IMR-90 (cell line): ENCODE results near the gene GLMP. TPM values are rescaled to one million over a fixed set of nuclear protein-coding genes. Genes with fewer than 3 reads are reported as not detected.

Experiments
- ATAC-seq: fragments of 200-7000 bp; cut with Tn5 transposase; 2 replicates; pipeline ENCODE4 v1.9.1; 2020; ENCODE audit warnings: low read depth, mild to moderate bottlenecking, moderate library complexity
- BruUV-seq: library from RNA; stranded (reverse); fragments of 400-500 nt; replicated peaks from 2 replicates; lab custom pipeline; 2021; lab: Mats Ljungman, UMichigan
- CTCF ChIA-PET: fragments of 300-600 bp; formaldehyde crosslinking; extraction: SDS; loops from one replicate; lab custom pipeline; 2021; ENCODE audit warnings: antibody characterized with exemption; lab: Yijun Ruan, JAX
- POLR2A ChIA-PET: fragments of 300-600 bp; sonication (Branson Sonifier 250); formaldehyde crosslinking; loops from one replicate; lab custom pipeline; 2022; ENCODE audit warnings: antibody characterized with exemption; ENCODE audit not compliant: unreplicated experiment; lab: Charles Lee
- DNase-seq: peaks from one replicate; pipeline ENCODE4 v3.0.0; 2013
- H2AFZ ChIP-seq: replicated peaks from 2 replicates; pipeline ENCODE3; 2013; ENCODE audit warnings: low read length, mild to moderate bottlenecking; ENCODE audit not compliant: poor library complexity
- H2AK5ac ChIP-seq: 2 replicates; pipeline ENCODE4 v1.6.1; 2013; ENCODE audit warnings: low read depth, low read length, inconsistent platforms
- H2AK9ac ChIP-seq: replicated peaks from 2 replicates; pipeline ENCODE3; 2013; ENCODE audit warnings: mild to moderate bottlenecking, low read depth, low read length, moderate library complexity; ENCODE audit not compliant: poor library complexity
- H2BK120ac ChIP-seq: 2 replicates; pipeline ENCODE4 v1.6.1; 2013; ENCODE audit warnings: low read depth, low read length, inconsistent platforms
- H2BK15ac ChIP-seq: 3 replicates; pipeline ENCODE4 v1.6.1; 2013; ENCODE audit warnings: low read depth, low read length, inconsistent platforms
- H2BK20ac ChIP-seq: 2 replicates; pipeline ENCODE4 v1.6.1; 2013; ENCODE audit warnings: low read depth, mild to moderate bottlenecking, inconsistent platforms, low read length, moderate library complexity
- H2BK5ac ChIP-seq: 2 replicates; pipeline ENCODE4 v1.6.1; 2013; ENCODE audit warnings: mild to moderate bottlenecking, low read depth, low read length, inconsistent platforms; ENCODE audit not compliant: poor library complexity, severe bottlenecking
- H3K14ac ChIP-seq: replicated peaks from 2 replicates; pipeline ENCODE4 v1.6.1; 2013; ENCODE audit warnings: low read depth, low read length, inconsistent platforms
- H3K18ac ChIP-seq: 2 replicates; pipeline ENCODE4 v1.6.1; 2013; ENCODE audit warnings: low read depth, low read length, control low read depth
- H3K23ac ChIP-seq: 2 replicates; pipeline ENCODE4 v1.6.1; 2013; ENCODE audit warnings: low read depth, low read length, inconsistent platforms
- H3K27ac ChIP-seq: 2 replicates; pipeline ENCODE4 v1.5.1; 2013; ENCODE audit warnings: mild to moderate bottlenecking, control low read depth, low read length; ENCODE audit not compliant: insufficient read depth
- H3K27me3 ChIP-seq: 2 replicates; pipeline ENCODE4 v1.6.1; 2013; ENCODE audit warnings: low read length; ENCODE audit not compliant: control insufficient read depth, insufficient read depth
- H3K36me3 ChIP-seq: 2 replicates; pipeline ENCODE4 v1.6.1; 2013; ENCODE audit warnings: low read length, mixed read lengths; ENCODE audit not compliant: control insufficient read depth, insufficient read depth
- H3K4ac ChIP-seq: 2 replicates; pipeline ENCODE4 v1.6.1; 2013; ENCODE audit warnings: low read depth, low read length, inconsistent platforms
- H3K4me1 ChIP-seq: 2 replicates; pipeline ENCODE4 v1.6.1; 2013; ENCODE audit warnings: low read length, mixed read lengths; ENCODE audit not compliant: control insufficient read depth, insufficient read depth
- H3K4me2 ChIP-seq: 2 replicates; pipeline ENCODE4 v1.6.1; 2013; ENCODE audit warnings: low read depth, mild to moderate bottlenecking, control low read depth, low read length, moderate library complexity
- H3K4me3 ChIP-seq: 2 replicates; pipeline ENCODE4 v1.5.1; 2013; ENCODE audit warnings: low read depth, mild to moderate bottlenecking, control low read depth, low read length, moderate library complexity; ENCODE audit not compliant: insufficient read depth
- H3K56ac ChIP-seq: 2 replicates; pipeline ENCODE4 v1.6.1; 2013; ENCODE audit warnings: low read length, inconsistent platforms; ENCODE audit not compliant: insufficient read depth; ENCODE audit errors: extremely low read depth
- H3K79me1 ChIP-seq, 2 experiments: 2 replicates each; pipeline ENCODE4 v1.6.1; 2013; ENCODE audit warnings: low read length in 2 of 2, inconsistent platforms in 1 of 2, low read depth in 1 of 2
- H3K9ac ChIP-seq: 2 replicates; pipeline ENCODE4 v1.6.1; 2013; ENCODE audit warnings: low read depth, low read length, control low read depth
- H3K9me1 ChIP-seq: 2 replicates; pipeline ENCODE4 v1.6.1; 2013; ENCODE audit warnings: low read length, inconsistent platforms; ENCODE audit not compliant: insufficient read depth
- H3K9me3 ChIP-seq: 2 replicates; pipeline ENCODE4 v1.6.1; 2013; ENCODE audit warnings: low read length; ENCODE audit not compliant: control insufficient read depth, insufficient read depth
- H4K20me1 ChIP-seq: 2 replicates; pipeline ENCODE4 v1.6.1; 2013; ENCODE audit warnings: low read length, inconsistent platforms; ENCODE audit not compliant: insufficient read depth
- H4K5ac ChIP-seq: 2 replicates; pipeline ENCODE4 v1.6.1; 2013; ENCODE audit warnings: mild to moderate bottlenecking, low read depth, low read length, control low read depth
- H4K8ac ChIP-seq, 2 experiments: 2 replicates each; pipeline ENCODE4 v1.6.1; 2013; ENCODE audit warnings: low read depth in 2 of 2, low read length in 2 of 2, control low read depth in 1 of 2, inconsistent platforms in 1 of 2
- H4K91ac ChIP-seq: 2 replicates; pipeline ENCODE4 v1.6.1; 2013; ENCODE audit warnings: low read depth, low read length, inconsistent platforms; ENCODE audit not compliant: insufficient read depth
- POLR2A ChIP-seq: IDR thresholded peaks from 2 replicates; pipeline ENCODE4 v1.6.1; 2012; ENCODE audit warnings: mild to moderate bottlenecking, low read depth, low read length
- WGBS, 2 experiments: methylation state at CpG; one replicate each; pipeline versions ENCODE4 v1.1.5 to v1.1.7; 2013; ENCODE audit warnings: missing lambda C conversion rate in 2 of 2; ENCODE audit not compliant: insufficient read length in 1 of 2; ENCODE audit errors: extremely low coverage in 2 of 2; 5-methylcytosine and 5-hydroxymethylcytosine counted together
- dilution Hi-C: fragments of 300-500 bp; cut with HindIII; formaldehyde crosslinking; loops from one replicate; pipeline ENCODE4 v1.14.3; 2018; ENCODE audit warnings: low sequenced_read_pairs; ENCODE audit not compliant: unreplicated experiment
- in situ Hi-C: fragments of 300-500 bp; cut with MboI; formaldehyde crosslinking; loops from 3 replicates; pipeline ENCODE4 v1.14.3; 2019; ENCODE audit warnings: low sequenced_read_pairs, inconsistent platforms, mixed read lengths
- intact Hi-C: fragments of 100-400 bp; cut with micrococcal nuclease; formaldehyde crosslinking; loops from 2 replicates; pipeline ENCODE4 v1.10.0; 2022
- polyA plus RNA-seq, 3 experiments: library from polyadenylated mRNA; depleted of rRNA; stranded (reverse); fragments of >200 nt; gene quantifications; 2 replicates each; pipeline ENCODE4 v1.2.3, GENCODE V29; 2012; ENCODE audit warnings: low replicate concordance in 1 of 3
- total RNA-seq: library from RNA; depleted of rRNA; stranded (reverse); fragments of >200 nt; gene quantifications from 2 replicates; pipeline ENCODE4 v1.2.3, GENCODE V29; 2012

The GLMP gene
- total and polyA plus RNA-seq, 2 of the 4 experiments (the other 2 are of a cell fraction) = 32.6 to 43.1 TPM

DNA sequence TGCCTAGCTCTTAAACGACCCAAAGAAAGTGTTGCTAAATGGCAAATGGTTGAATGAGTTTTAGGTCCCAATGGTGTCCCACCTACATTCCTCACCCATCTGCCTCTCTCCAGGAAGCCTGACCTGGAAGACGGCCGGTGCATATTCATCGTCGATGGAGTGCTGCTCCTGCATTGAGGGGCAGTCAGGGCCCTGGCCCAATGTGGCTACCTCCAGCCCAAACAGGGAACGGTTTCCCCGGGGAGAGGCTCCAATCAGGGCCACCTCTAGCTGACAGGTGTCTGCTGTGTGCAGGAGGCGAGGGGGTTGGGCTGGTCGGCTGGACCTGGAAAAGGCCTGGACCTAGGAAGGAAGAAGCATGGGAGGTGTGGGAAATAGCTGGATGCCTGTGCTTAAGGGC, 1.6 kb downstream of the GLMP start:
- Histone ChIP-seq H3K14ac (no peak overlapping the region), H4K8ac (no peak overlapping the region), H3K23ac (no peak overlapping the region), H3K9me1 (peaks cover 6% of the 10 kb centered on the region; the same call in 1 of the 2 replicates), H3K36me3 (peaks cover 9% of the 10 kb centered on the region; the same call in 1 of the 2 replicates), H3K56ac (no peak overlapping the region), H3K9ac (no peak overlapping the region), H2AK9ac (no peak overlapping the region), H2AK5ac (no peak overlapping the region), H3K9me3 (no peaks in the 10 kb centered on the region), H3K18ac (no peak overlapping the region), H3K27ac (no peak overlapping the region), H3K4me2 (no peak overlapping the region), H3K27me3 (no peaks in the 10 kb centered on the region), H2BK120ac (no peak overlapping the region), H2BK20ac (no peak overlapping the region), H4K20me1 (no peaks in the 10 kb centered on the region), H2BK15ac (no peak overlapping the region), H4K5ac (no peak overlapping the region), H4K91ac (no peak overlapping the region), H3K79me1 (peaks cover 3 to 27% of the 10 kb centered on the region in 2 experiments), H3K4ac (no peak overlapping the region), H2BK5ac (no peak overlapping the region), H3K4me1 (peaks cover 2% of the 10 kb centered on the region; the same call in 1 of the 2 replicates), H3K4me3 (no peak overlapping the region), H2AFZ (peak overlapping the region; percentile 8)
- no peak for ATAC-seq
- no peak for TF ChIP-seq POLR2A
- in situ Hi-C loops = no loop called here
- no peak for DNase-seq
- CTCF ChIA-PET = no interaction called here
- intact Hi-C loops = no loop called here
- POLR2A ChIA-PET = no interaction called here
- WGBS, 2 experiments = no CpG with 5 or more reads among the region's 9 CpGs
- dilution Hi-C loops = no loop called here
- no TSS peak for BruUV-seq
